ENCODE measurements around the gene IFNA7.

IFNA7 gene

DNA sequence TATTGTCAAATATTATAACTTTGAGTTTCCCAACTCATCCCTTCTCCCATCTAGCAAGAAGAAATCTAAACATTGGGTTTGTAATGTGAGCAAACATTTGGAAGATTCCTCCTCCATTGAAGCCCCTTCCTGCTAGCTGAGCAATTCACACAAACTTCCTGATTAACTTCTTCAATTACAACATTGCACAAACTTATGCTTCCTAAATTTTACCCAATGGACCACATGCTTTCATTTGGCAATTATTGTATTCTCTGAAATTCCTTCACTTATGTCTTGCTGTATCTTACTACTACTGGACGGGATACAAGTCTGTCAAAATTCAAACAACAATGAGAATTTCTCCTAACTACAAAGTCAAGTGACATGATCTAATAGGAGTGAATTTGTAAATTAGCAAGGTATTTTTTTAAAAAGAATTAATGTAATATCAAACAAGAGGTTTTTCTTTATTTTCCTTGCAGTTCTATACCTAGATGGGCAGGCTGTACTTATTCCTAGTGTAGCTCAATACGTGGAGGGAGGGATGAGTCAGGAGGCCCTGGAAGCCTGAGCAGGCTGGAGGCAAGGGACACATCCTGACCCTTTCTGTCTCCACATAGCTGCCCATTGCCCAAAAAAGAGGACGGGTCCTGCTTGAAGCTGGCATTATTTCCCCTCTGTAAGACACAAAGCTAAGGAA lies 48.5 kb downstream of the IFNA7 start:
- DNase-seq (ENCODE audit: low spot score) (no peak), ATAC-seq (ENCODE audit: low read depth) (peak; percentile 78)
- H3K27ac ChIP-seq (ENCODE audit: poor library complexity, severe bottlenecking), result no peak overlapping the region
- TF ChIP-seq, protein P1, sequence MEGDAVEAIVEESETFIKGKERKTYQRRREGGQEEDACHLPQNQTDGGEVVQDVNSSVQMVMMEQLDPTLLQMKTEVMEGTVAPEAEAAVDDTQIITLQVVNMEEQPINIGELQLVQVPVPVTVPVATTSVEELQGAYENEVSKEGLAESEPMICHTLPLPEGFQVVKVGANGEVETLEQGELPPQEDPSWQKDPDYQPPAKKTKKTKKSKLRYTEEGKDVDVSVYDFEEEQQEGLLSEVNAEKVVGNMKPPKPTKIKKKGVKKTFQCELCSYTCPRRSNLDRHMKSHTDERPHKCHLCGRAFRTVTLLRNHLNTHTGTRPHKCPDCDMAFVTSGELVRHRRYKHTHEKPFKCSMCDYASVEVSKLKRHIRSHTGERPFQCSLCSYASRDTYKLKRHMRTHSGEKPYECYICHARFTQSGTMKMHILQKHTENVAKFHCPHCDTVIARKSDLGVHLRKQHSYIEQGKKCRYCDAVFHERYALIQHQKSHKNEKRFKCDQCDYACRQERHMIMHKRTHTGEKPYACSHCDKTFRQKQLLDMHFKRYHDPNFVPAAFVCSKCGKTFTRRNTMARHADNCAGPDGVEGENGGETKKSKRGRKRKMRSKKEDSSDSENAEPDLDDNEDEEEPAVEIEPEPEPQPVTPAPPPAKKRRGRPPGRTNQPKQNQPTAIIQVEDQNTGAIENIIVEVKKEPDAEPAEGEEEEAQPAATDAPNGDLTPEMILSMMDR (IDR thresholded peaks at IDR 0.05; ENCODE audit: poor library complexity, severe bottlenecking), result no peak
- H3K9me3 ChIP-seq (ENCODE audit: severe bottlenecking), result peaks cover 2% of the 10 kb centered on the region
- no peak overlapping the region for H3K4me3 ChIP-seq (ENCODE audit: severe bottlenecking)
- H3K36me3 ChIP-seq (ENCODE audit: low read depth), result no peaks in the 10 kb centered on the region; the same call in 1 of the 2 replicates
- peaks cover 6% of the 10 kb centered on the region for H3K4me1 ChIP-seq (ENCODE audit: insufficient read depth, poor library complexity, severe bottlenecking)
- H3K27me3 ChIP-seq (ENCODE audit: insufficient read depth, poor library complexity, severe bottlenecking), result peaks cover 12% of the 10 kb centered on the region

All from RWPE2 (cell line).